HEK293T (cell line): ENCODE results near the gene WDR93.

Source experiments
- ARNT ChIP-seq: fragments of 450-650 bp; IDR thresholded peaks from 2 replicates; pipeline ENCODE4 v1.6.1; 2017; ENCODE audit warnings: mild to moderate bottlenecking
- BHLHE40 ChIP-seq: fragments of 450-650 bp; IDR thresholded peaks from 2 replicates; pipeline ENCODE4 v1.6.1; 2016; ENCODE audit warnings: mild to moderate bottlenecking, moderate library complexity, borderline replicate concordance
- ELF4 ChIP-seq: fragments of 450-650 bp; IDR thresholded peaks from 2 replicates; pipeline ENCODE4 v1.6.1; 2017; ENCODE audit warnings: antibody characterized with exemption
- FOXA1 ChIP-seq: fragments of 450-650 bp; IDR thresholded peaks from 2 replicates; pipeline ENCODE4 v1.6.1; 2016; ENCODE audit warnings: mild to moderate bottlenecking
- FOXK2 ChIP-seq: fragments of 450-650 bp; IDR thresholded peaks from 2 replicates; pipeline ENCODE4 v1.6.1; 2016; ENCODE audit warnings: mild to moderate bottlenecking
- FOXM1 ChIP-seq: fragments of 450-650 bp; IDR thresholded peaks from 2 replicates; pipeline ENCODE4 v1.6.1; 2017; ENCODE audit warnings: mild to moderate bottlenecking, borderline replicate concordance
- NFRKB ChIP-seq: fragments of 450-650 bp; IDR thresholded peaks from 2 replicates; pipeline ENCODE4 v1.6.1; 2016; ENCODE audit warnings: mild to moderate bottlenecking, moderate library complexity
- SP1 ChIP-seq: fragments of 450-650 bp; IDR thresholded peaks from 2 replicates; pipeline ENCODE4 v1.6.1; 2017
- SUZ12 ChIP-seq: fragments of 450-650 bp; IDR thresholded peaks from 2 replicates; pipeline ENCODE4 v1.6.1; 2016; ENCODE audit warnings: mild to moderate bottlenecking
- TARDBP ChIP-seq: fragments of 450-650 bp; IDR thresholded peaks from 2 replicates; pipeline ENCODE4 v1.6.1; 2016

GRCh38 chr15:89783111-89783860, 92.7 kb downstream of the WDR93 start:
- no peak for TF ChIP-seq BHLHE40
- no peak for TF ChIP-seq SP1
- no peak for TF ChIP-seq ARNT
- no peak for TF ChIP-seq TARDBP
- TF ChIP-seq ELF4: no peak
- TF ChIP-seq SUZ12: no peak
- no peak for TF ChIP-seq FOXK2
- TF ChIP-seq NFRKB: no peak
- TF ChIP-seq FOXA1: no peak
- TF ChIP-seq FOXM1: no peak
